Pulmonary artery endothelial cell (primary cell): ENCODE results near the gene FGF19. TPM values are rescaled to one million over a fixed set of nuclear protein-coding genes. Genes with fewer than 3 reads are reported as not detected.

ENCODE experiments used
- DNase-seq: peaks from one replicate; pipeline ENCODE4 v3.0.0-alpha.2; 2011; ENCODE audit warnings: low read depth, low spot score
- total RNA-seq: library from RNA; depleted of rRNA; stranded (reverse); fragments of >200 nt; gene quantifications from 2 replicates; pipeline ENCODE4 v1.2.3, GENCODE V29; 2014

Gene FGF19
- total RNA-seq, 1 donor from 2014 or later: not detected

- no peak for DNase-seq
Observed at GRCh38 chr11:69671734-69672465, 31.9 kb downstream of the FGF19 start.

- peak; percentile 46 for DNase-seq
Observed at GRCh38 chr11:69670158-69670845, 33.5 kb downstream of the FGF19 start.

GRCh38 chr11:69669486-69669885 is 34.3 kb downstream of the FGF19 start:
- DNase-seq: no peak

GRCh38 chr11:69667619-69668604 is 35.9 kb downstream of the FGF19 start:
- no peak for DNase-seq

GRCh38 chr11:69666752-69667536 is 36.9 kb downstream of the FGF19 start:
- DNase-seq: no peak

GRCh38 chr11:69666261-69666660 is 37.6 kb downstream of the FGF19 start:
- no peak for DNase-seq

GRCh38 chr11:69665669-69666068 is 38.2 kb downstream of the FGF19 start:
- no peak for DNase-seq

GRCh38 chr11:69664901-69665300 is 38.9 kb downstream of the FGF19 start:
- DNase-seq: no peak

GRCh38 chr11:69664103-69664775 is 39.6 kb downstream of the FGF19 start:
- DNase-seq: no peak

- no peak for DNase-seq
Observed at GRCh38 chr11:69663326-69663725, 40.5 kb downstream of the FGF19 start.

- no peak for DNase-seq
Observed at GRCh38 chr11:69662806-69663205, 41.0 kb downstream of the FGF19 start.

- no peak for DNase-seq
Observed at GRCh38 chr11:69662021-69662698, 41.7 kb downstream of the FGF19 start.

- DNase-seq: no peak
Observed at GRCh38 chr11:69661413-69661715, 42.5 kb downstream of the FGF19 start.

- no peak for DNase-seq
Observed at GRCh38 chr11:69660001-69660500, 43.8 kb downstream of the FGF19 start.

GRCh38 chr11:69659591-69659990 is 44.2 kb downstream of the FGF19 start:
- no peak for DNase-seq

- DNase-seq: no peak
Observed at GRCh38 chr11:69658626-69659450, 45.0 kb downstream of the FGF19 start.

- DNase-seq: no peak
Observed at GRCh38 chr11:69657911-69658625, 45.8 kb downstream of the FGF19 start.

- no peak for DNase-seq
Observed at GRCh38 chr11:69657456-69657910, 46.3 kb downstream of the FGF19 start.
